OCI-LY3 (cell line): ENCODE measurements around the gene IRGQ.

Source experiments
- CTCF ChIP-seq: fragments of 200-600, 300-600 bp; sonication (generic); IDR thresholded peaks from 2 replicates; pipeline ENCODE4 v1.5.1; 2014; ENCODE audit warnings: antibody characterized with exemption, low read length, low read depth
- EZH2phosphoT487 ChIP-seq: fragments of 200-600 bp; shearing (Covaris generic); IDR thresholded peaks from 2 replicates; pipeline ENCODE4 v1.6.1; 2018; ENCODE audit warnings: antibody characterized with exemption, mixed run types, low read depth

- TF ChIP-seq CTCF, result no peak
- no peak for TF ChIP-seq EZH2phosphoT487
Observed at GRCh38 chr19:43612374-43612773, 16.4 kb upstream of the IRGQ start.
